AG10803 (cell line): ENCODE data around the gene DPAGT1.

ENCODE experiments used
- DNase-seq: peaks from one replicate; pipeline ENCODE4 v3.0.0; 2010; ENCODE audit warnings: low read depth
- H3K4me3 ChIP-seq: 2 replicates; pipeline ENCODE4 v1.5.1; 2011; ENCODE audit warnings: mild to moderate bottlenecking, low read length, control low read depth
- TF ChIP-seq, protein P1 (sequence below): conservative IDR thresholded peaks from 2 replicates; pipeline ENCODE4 v1.5.1; 2011; ENCODE audit warnings: mild to moderate bottlenecking, low read length, control low read depth, inconsistent platforms

Gene DPAGT1

DNA sequence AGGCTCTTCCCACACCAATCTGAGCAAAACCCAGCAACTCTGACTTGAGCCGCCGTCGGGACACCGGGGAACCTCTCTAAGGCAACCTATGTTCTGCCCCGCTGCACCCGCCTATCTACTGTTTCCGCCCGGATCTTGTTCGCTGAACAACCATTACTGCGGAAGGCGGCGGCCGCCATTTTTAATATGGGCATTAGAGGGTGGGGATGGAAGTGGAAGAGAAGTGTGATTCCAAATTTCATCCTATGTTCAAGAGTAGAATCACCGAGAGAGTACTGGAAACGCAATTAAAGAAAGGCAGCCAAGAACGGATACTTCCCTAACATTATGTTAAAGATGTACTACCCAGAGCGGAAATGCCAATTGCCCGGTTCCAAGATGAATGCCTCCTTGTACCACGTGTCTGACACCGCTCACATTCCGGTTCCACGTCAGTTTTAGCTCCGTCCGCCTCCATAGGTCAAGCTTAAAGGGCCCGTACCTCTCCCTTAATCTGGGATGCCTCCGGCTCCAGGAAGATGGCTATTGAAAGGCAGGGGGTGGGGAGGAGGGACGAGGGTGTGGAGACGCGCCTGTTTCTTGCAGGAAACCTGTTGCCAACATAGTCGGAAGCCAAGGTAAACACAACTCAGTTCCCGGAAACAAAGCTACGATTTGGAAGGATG lies at the start of gene DPAGT1:
Gene DPAGT1, minus strand, starts transcription at position 95 of the 665 bp plus-strand sequence. CDS start 198 bp downstream, outside the sequence.
- TF ChIP-seq, protein P1, sequence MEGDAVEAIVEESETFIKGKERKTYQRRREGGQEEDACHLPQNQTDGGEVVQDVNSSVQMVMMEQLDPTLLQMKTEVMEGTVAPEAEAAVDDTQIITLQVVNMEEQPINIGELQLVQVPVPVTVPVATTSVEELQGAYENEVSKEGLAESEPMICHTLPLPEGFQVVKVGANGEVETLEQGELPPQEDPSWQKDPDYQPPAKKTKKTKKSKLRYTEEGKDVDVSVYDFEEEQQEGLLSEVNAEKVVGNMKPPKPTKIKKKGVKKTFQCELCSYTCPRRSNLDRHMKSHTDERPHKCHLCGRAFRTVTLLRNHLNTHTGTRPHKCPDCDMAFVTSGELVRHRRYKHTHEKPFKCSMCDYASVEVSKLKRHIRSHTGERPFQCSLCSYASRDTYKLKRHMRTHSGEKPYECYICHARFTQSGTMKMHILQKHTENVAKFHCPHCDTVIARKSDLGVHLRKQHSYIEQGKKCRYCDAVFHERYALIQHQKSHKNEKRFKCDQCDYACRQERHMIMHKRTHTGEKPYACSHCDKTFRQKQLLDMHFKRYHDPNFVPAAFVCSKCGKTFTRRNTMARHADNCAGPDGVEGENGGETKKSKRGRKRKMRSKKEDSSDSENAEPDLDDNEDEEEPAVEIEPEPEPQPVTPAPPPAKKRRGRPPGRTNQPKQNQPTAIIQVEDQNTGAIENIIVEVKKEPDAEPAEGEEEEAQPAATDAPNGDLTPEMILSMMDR = no peak
- peak within 1 kb of the TSS; percentile 87 for H3K4me3 ChIP-seq
- DNase-seq = peak; percentile 96

DNA sequence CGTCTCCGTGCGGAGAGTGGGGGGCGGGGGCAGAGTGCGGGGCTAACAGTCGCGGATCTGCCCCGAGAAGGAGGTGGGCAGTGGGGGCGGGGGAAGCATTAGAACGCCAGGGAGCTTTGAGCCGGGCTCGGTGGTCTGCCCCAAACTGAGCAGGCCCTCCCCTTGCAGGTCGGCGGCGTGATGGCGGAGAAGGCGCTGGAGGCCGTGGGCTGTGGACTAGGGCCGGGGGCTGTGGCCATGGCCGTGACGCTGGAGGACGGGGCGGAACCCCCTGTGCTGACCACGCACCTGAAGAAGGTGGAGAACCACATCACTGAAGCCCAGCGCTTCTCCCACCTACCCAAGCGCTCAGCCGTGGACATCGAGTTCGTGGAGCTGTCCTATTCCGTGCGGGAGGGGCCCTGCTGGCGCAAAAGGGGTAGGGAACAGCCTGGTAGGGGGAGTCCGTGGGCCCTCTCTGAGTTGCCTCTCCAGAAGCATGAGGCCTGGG lies 48.2 kb upstream of the DPAGT1 start:
- TF ChIP-seq, protein P1 = no peak
- DNase-seq = no peak
- H3K4me3 ChIP-seq = no peak overlapping the region; the same call in 1 of the 2 replicates

DNA sequence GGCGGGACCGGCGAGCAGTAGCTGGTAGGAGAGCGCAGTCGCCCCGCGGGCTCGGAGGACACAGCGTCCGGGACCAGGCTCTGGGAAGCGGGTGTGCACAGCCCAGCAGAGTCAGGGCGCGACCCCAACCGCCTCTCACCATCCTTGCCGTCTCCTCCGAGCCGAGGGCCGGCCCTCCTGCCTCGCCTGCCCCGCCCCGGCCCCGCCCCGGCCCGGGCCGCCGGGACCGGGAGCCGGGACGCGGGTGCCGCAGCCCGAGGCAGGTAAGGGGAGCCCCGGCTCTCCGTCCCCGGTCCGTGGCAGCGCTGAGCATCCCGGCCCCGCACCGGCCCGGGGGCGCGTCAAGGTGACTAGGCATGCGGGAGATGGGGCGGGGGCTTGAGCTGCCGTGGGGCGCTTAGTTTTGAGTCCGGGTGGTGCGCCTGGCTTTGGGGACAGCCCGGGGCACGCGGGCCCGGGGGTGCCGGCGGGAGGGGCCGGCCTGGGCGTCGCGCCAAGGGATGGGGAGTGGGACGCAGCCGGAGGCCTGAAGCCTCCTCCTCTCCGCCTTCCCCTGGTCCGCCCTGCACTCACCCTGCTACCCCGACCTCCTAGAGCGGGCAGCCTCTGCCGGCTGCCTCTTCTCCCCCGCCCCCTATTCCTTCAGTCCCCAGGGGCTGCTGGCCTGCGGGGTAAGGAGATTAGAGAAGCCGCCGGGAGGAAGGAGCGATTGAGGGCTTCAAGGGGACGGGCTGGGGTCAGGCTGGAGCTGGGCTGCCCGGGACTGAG lies 47.5 kb upstream of the DPAGT1 start, which contains the start of gene ABCG4:
Gene ABCG4, plus strand, starts transcription at position 35 of the 768 bp plus-strand sequence. CDS start 914 bp downstream, outside the sequence.
- TF ChIP-seq, protein P1 = no peak
- H3K4me3 ChIP-seq = peak within 1 kb of the TSS; percentile 59
- no peak for DNase-seq

DNA sequence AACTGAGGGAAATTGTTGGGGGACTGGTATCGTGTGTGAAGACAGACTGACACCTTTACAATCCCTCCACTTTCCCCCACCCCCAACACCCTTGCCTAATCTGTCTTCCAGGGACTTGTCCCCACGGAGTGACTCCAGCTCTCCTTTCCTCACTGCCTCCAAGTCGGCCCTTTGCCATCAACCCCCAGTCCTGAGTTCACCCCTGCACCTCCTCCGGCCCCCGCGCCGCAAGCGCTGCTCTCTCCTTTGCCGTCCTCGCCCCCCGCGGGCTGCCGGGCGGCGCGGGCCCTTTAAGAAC lies 47.0 kb upstream of the DPAGT1 start:
- H3K4me3 ChIP-seq = peak overlapping the region; percentile 59
- no peak for DNase-seq
- TF ChIP-seq, protein P1 = no peak

DNA sequence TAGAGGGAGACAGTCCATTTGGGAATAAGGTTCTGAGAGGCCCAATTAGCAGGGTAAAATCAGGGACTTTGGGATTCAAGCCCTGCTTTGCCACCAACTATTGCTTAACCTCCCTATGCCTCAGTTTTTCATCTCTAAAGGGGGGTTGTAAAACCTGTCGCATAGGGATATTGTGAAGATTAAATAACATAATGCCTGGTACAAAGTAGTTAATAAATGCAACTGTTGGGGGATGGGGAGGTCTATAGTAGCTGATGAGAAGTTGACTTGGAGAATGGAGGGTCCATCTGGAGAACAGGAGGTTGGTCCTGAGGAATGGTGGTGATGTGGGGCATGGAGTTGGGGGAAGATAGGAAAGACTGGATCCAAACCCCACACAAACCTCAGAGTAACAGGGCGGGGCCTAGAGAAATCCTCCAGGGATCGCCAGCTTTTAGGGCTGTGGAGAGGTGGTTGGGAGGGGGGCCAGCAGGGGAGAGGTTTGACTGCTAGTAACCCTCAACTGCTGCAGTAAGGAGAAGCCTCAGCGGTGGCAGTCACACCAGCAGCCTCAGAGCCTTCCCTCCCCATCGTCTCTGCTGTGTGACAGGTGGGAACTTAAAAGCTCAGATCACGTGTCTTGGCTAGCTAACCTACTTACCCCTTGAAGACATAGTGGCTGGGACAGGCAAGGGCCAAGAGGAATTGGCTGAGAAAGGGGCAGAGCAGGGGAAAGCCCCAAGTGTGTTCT lies 46.1 kb upstream of the DPAGT1 start:
- TF ChIP-seq, protein P1 = no peak
- no peak for DNase-seq
- no peak overlapping the region for H3K4me3 ChIP-seq

DNA sequence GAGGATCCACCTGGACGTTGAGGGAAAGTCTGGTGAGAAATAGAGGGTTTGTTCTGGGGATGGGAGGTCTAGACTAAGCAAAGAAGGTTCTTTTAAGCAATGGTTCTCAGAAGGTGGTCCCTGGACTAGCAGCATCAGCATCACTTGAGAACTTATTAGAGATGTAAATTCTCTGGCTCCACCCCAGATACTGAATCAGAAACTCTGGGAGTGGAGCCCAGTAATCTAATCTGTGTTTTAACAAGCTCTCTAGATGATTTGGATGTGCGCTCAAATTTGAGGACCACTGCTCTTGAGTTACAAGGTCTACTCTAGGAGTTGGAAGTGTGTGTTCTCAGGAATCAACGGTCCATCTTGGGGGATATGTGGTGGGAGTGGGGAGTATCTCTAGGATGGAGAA lies 43.9 kb upstream of the DPAGT1 start:
- TF ChIP-seq, protein P1 = no peak
- no peak overlapping the region for H3K4me3 ChIP-seq
- DNase-seq = no peak
